Colonic mucosa (tissue), 4 donors: ENCODE results near the gene CBX4. TPM values are rescaled to one million over a fixed set of nuclear protein-coding genes. Genes with fewer than 3 reads are reported as not detected.
A peak's percentile ranks its signal among the peaks of the same experiment; 100 is the strongest.

Experiments
- DNase-seq: peaks from one replicate; pipeline ENCODE4 v3.0.0-alpha.2; 2020
- H3K27ac ChIP-seq: fragments of 200-600 bp; one replicate; pipeline ENCODE4 v1.8.0; 2021
- H3K27me3 ChIP-seq: fragments of 200-600 bp; one replicate; pipeline ENCODE4 v1.8.0; 2021
- H3K36me3 ChIP-seq: fragments of 200-600 bp; one replicate; pipeline ENCODE4 v1.8.0; 2021
- H3K4me1 ChIP-seq: fragments of 200-600 bp; one replicate; pipeline ENCODE4 v1.8.0; 2021; ENCODE audit warnings: mild to moderate bottlenecking
- H3K4me3 ChIP-seq: fragments of 200-600 bp; one replicate; pipeline ENCODE4 v1.8.0; 2021
- H3K9ac ChIP-seq, 2 donors: one replicate each; pipeline ENCODE4 v1.7.0; 2013; ENCODE audit warnings: control low read depth in 2 of 2, low read depth in 2 of 2, low read length in 2 of 2
- H3K9me3 ChIP-seq: fragments of 200-600 bp; one replicate; pipeline ENCODE4 v1.8.0; 2021
- intact Hi-C: fragments of 100-400 bp; cut with DNase I; formaldehyde crosslinking; loops from one replicate; pipeline ENCODE4 v1.14.1; 2022
- total RNA-seq, 2 donors: library from RNA; stranded (reverse); fragmentation: NEBNext Ultra II Directional in 1 of 2; extraction: Animal tissue kit (Norgen Biotek cat#: 25700) in 1 of 2; gene quantifications; one replicate each; pipeline ENCODE4 v1.2.1, GENCODE V29; 2021
- TF ChIP-seq, protein P1 (sequence below): fragments of 200-600 bp; IDR thresholded peaks from one replicate; pipeline ENCODE4 v1.8.0; 2022; ENCODE audit warnings: antibody characterized with exemption, mild to moderate bottlenecking
- donor health status: healthy.
- donor health status: DM: no; HTN: no; CAD: no.
- donor health status: DM: no; HTN: no; CAD: no.

CBX4 gene
- total RNA-seq, 2 donors from 2014 or later, result 10.6 to 18.1 TPM

DNA sequence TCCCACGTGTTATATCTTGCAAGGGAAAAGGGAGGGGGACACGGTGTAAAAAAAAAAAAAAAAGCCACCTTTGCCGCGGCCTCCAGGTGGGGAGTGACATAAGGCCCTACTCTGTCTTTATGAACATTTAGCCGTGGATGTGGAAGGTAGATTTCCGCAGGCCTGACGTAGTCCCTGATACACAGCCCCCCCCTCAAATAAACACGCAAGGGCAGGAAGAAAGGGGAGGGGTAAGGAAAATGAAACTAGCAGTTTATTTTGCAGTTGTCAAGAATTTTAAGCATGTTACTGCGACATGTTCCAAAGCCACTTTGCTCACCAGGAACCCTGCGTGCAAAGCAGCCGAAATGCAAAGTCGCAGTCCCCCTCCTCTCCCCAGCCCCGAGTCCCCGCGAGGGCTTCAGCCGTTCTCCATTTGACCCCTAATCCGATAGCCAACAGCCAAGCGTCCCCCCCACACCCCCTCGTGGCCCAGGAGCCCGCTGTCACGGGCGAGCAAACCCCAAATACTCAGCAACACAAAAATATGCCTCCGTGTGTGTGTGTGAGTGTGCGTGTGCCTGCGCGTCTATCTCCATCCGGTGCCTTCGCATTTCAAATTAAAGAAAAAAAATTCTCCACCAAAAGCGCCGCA, 1.2 kb downstream of the CBX4 start:
- H3K9me3 ChIP-seq, result no peaks in the 10 kb centered on the region
- H3K27ac ChIP-seq, result peak overlapping the region; percentile 96
- H3K27me3 ChIP-seq, result peaks cover 33% of the 10 kb centered on the region
- TF ChIP-seq, protein P1, sequence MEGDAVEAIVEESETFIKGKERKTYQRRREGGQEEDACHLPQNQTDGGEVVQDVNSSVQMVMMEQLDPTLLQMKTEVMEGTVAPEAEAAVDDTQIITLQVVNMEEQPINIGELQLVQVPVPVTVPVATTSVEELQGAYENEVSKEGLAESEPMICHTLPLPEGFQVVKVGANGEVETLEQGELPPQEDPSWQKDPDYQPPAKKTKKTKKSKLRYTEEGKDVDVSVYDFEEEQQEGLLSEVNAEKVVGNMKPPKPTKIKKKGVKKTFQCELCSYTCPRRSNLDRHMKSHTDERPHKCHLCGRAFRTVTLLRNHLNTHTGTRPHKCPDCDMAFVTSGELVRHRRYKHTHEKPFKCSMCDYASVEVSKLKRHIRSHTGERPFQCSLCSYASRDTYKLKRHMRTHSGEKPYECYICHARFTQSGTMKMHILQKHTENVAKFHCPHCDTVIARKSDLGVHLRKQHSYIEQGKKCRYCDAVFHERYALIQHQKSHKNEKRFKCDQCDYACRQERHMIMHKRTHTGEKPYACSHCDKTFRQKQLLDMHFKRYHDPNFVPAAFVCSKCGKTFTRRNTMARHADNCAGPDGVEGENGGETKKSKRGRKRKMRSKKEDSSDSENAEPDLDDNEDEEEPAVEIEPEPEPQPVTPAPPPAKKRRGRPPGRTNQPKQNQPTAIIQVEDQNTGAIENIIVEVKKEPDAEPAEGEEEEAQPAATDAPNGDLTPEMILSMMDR, result no peak
- H3K9ac ChIP-seq, result peak overlapping the region; percentile 75 to 96
- H3K36me3 ChIP-seq, result no peaks in the 10 kb centered on the region
- intact Hi-C loops, result no loop called here
- peak overlapping the region; percentile 59 for H3K4me3 ChIP-seq
- DNase-seq, result peak; percentile 48
- H3K4me1 ChIP-seq, result peaks cover 36% of the 10 kb centered on the region

DNA sequence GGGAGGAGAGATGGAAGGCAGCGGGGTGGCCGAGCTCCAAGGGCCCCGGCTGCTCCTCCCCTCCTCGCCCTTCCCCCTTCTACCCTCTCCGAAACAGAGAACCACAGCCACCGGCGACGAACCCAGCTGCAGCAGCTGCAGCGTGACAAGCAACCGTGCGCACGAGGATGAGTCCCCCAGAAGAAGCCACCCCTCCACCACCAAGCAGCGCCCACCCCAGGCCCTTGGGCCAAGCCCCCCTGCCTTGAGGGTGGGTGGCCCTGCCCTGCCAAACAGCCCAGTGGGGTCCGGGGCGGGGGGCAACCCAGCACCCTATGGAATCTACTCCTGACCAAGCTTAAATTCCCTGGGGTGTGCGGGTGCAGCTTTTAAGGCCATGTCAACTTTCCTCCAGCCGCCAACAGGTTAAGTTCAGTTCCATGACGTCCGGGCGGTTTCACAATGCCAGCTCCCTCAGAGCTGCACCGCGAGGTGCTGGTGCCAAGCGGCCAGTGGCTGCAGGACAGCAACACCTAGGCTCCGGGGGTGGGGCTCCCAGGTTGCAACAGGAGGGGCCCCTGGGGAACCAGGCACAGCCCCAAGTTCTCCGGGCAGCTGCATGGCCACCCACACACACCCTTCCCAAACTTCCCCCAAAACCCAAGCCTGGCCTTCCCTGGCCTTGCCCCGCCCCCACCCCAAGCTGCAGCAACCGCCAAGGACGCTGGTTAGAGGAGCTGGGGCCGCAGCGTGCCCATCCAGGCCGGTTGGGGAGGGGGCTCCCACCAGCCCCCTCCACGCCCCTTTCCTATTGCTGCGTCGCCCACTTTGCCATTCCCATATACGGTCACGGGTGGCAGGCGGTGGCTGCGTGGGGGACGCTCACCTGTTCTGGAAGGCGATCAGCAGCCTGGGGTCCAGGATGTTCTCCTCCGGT, 2.0 kb downstream of the CBX4 start:
- Histone ChIP-seq H3K36me3 (no peaks in the 10 kb centered on the region), H3K4me1 (peaks cover 36% of the 10 kb centered on the region)
- intact Hi-C loops, result no loop called here

DNA sequence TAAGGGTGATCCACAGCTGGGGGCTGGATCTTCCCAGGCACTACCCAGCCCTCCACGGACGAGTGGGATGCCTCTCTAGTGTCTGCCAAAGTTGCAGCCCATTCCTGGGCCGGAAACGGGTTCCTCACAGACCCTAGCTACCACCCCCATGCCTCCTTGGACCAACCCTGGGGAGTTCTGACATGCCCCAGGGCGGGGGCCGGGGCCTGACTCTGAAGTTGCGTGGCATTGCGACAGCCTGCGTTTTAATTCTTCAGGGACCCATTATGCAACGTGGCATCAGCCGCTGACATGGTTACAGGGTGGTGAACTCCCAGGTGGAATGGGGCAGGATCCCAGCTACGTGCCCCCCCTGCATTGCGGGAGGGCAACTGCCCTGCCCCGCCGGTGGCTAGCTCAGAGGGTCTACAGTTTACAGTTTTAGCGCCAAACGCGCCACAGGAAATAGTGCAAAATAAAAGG, 2.7 kb downstream of the CBX4 start:
- peak overlapping the region; percentile 64 to 96 for H3K9ac ChIP-seq
- intact Hi-C loops, result no loop called here
- peak; percentile 56 for DNase-seq
- H3K27ac ChIP-seq, result peak overlapping the region; percentile 96
- H3K4me3 ChIP-seq, result peak overlapping the region; percentile 59
- TF ChIP-seq, protein P1, result no peak
- peaks cover 18% of the 10 kb centered on the region for H3K27me3 ChIP-seq
- peaks cover 37% of the 10 kb centered on the region for H3K4me1 ChIP-seq
- no peaks in the 10 kb centered on the region for H3K9me3 ChIP-seq
- no peaks in the 10 kb centered on the region for H3K36me3 ChIP-seq

More for the DNA sequence above, 2.0 kb downstream of the CBX4 start:
- Histone ChIP-seq H3K27me3 (peaks cover 25% of the 10 kb centered on the region), H3K9ac (peak overlapping the region; percentile 64 to 96), H3K9me3 (no peaks in the 10 kb centered on the region), H3K27ac (peak overlapping the region; percentile 96), H3K4me3 (peak overlapping the region; percentile 59)
- peak; percentile 92 for DNase-seq
- TF ChIP-seq, protein P1, result no peak

DNA sequence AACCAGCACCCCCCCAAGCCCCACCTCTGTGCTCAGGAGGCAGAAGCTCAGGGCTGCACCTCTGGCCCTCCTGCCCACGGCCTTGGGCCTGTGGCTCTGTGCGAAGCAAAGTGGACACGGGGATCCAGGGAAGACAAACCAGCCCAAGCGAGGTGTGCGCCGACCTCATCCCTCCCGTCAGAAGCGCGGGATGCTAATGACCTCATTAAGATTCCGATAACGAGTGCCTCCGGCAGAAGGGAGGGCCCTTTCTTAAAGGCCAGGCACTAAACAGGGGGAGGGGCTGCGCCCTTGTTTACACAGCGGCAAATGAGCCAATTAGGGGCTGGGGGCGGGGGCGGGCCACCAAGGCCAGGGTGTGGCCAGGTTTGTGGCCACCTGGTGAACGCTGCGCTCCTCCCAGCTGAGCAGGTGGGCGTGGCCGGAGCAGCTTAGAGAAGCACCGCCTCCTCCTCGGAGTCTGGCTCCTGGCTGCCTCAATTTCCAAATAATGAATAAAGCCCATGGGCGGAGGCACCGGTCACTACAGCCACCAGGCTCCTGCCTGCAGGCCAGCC, 3.2 kb downstream of the CBX4 start:
- Histone ChIP-seq H3K9ac (peak overlapping the region in 1 of 2 donors; percentile 96), H3K4me3 (peak overlapping the region; percentile 59), H3K36me3 (no peaks in the 10 kb centered on the region), H3K4me1 (peaks cover 36% of the 10 kb centered on the region), H3K9me3 (no peaks in the 10 kb centered on the region), H3K27me3 (peaks cover 13% of the 10 kb centered on the region), H3K27ac (peak overlapping the region; percentile 96)
- intact Hi-C loops, result no loop called here
- TF ChIP-seq, protein P1, result no peak
- peak; percentile 94 for DNase-seq

DNA sequence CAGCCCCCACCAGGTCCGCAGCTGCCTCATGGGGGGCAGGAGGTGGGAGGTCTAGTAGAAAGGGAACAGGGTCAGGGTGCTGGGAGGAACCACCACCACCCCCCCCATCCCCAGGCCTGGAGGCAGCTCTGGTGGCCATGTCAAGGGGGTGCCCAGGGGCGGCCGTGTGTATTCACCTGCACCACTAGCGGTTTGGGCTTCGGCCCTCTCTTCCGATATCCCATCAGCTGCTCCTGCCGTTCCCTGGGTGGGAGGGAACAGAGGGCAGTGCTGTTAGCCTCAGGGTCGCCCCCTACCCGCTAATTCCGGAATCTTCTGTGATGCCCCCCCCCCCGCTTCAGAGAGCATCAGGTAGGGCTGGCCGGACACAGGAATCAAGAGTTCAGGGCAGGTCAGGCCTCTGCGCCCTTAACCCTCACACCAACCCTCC, 3.8 kb downstream of the CBX4 start:
- peaks cover 32% of the 10 kb centered on the region for H3K4me1 ChIP-seq
- no peak overlapping the region for H3K27ac ChIP-seq
- no peaks in the 10 kb centered on the region for H3K9me3 ChIP-seq
- H3K4me3 ChIP-seq, result no peak overlapping the region
- intact Hi-C loops, result no loop called here
- TF ChIP-seq, protein P1, result no peak
- H3K9ac ChIP-seq, result no peak overlapping the region
- H3K36me3 ChIP-seq, result no peaks in the 10 kb centered on the region
- peak; percentile 32 for DNase-seq
- H3K27me3 ChIP-seq, result peaks cover 8% of the 10 kb centered on the region
